Pancreas (tissue), 10 donors: ENCODE measurements around the gene GABRB3. TPM values are rescaled to one million over a fixed set of nuclear protein-coding genes. Genes with fewer than 3 reads are reported as not detected.

ENCODE experiments used
- ATAC-seq, 4 donors: fragments of 200-7000 bp; cut with Tn5 transposase; one replicate each; pipeline versions ENCODE4 v1.8.0 to v1.9.1; 2020; ENCODE audit warnings: mild to moderate bottlenecking in 4 of 4, moderate library complexity in 4 of 4
- DNase-seq, 6 donors: peaks; one replicate each; pipeline ENCODE4 v3.0.0-alpha.2; 2020
- FAIRE-seq: peaks from 2 replicates; lab custom pipeline; 2012; peaks lifted over from hg19 to GRCh38; lab: Jason Lieb, UNC
- H3K27ac ChIP-seq, 4 donors: fragments of 200-600 bp; sonication (generic); 1 replicate in 3 of 4; 2 replicates in 1 of 4; pipeline versions ENCODE4 v1.5.0 to v1.8.0; 2020
- H3K27me3 ChIP-seq, 4 donors: fragments of 200-600 bp; one replicate each; pipeline ENCODE4 v1.8.0; 2021
- H3K36me3 ChIP-seq, 3 donors: fragments of 200-600 bp; sonication (generic) in 1 of 3; one replicate each; pipeline versions ENCODE4 v1.5.0 to v1.8.0; 2020 to 2021
- H3K4me1 ChIP-seq, 3 donors: fragments of 200-600 bp; one replicate each; pipeline ENCODE4 v1.8.0; 2021
- H3K4me3 ChIP-seq, 4 donors: fragments of 200-600 bp; sonication (generic) in 2 of 4; one replicate each; pipeline versions ENCODE4 v1.5.0 to v1.8.0; 2020 to 2021
- H3K9me3 ChIP-seq, 4 donors: fragments of 200-600 bp; one replicate each; pipeline ENCODE4 v1.8.0; 2021
- CTCF ChIP-seq, 4 donors: fragments of 200-600 bp; sonication (generic) in 3 of 4; IDR thresholded peaks; one replicate each; pipeline versions ENCODE4 v1.5.0 to v1.8.0; 2021; ENCODE audit warnings: antibody characterized with exemption in 4 of 4
- WGBS, 2 donors: extraction: QIAGEN DNeasy Blood & Tissue Kit; methylation state at CpG; one replicate each; pipeline ENCODE4 v1.1.7; 2013; 5-methylcytosine and 5-hydroxymethylcytosine counted together
- intact Hi-C, 3 donors: fragments of 100-400 bp; cut with DNase I; formaldehyde crosslinking; loops; one replicate each; pipeline versions ENCODE4 v1.11.1 to v1.14.2; 2022
- polyA plus RNA-seq, 2 donors: library from polyadenylated mRNA; stranded (reverse); fragments of 200-250 nt; gene quantifications; one replicate each; pipeline ENCODE4 v1.2.3, GENCODE V29; 2013
- total RNA-seq, 6 donors: library from RNA; stranded (reverse); fragmentation: NEBNext Ultra II Directional in 4 of 6; extraction: Animal tissue kit (Norgen Biotek cat#: 25700) in 4 of 6; gene quantifications; one replicate each; pipeline versions ENCODE4 v1.2.1 to v1.2.4, GENCODE V29; 2021 to 2023
- donor health status: healthy with polysubstance abuse.
- donor health status: DM: no; HTN: no; CAD: no; lungs with moderate emphysema.
- donor health status: DM: no; HTN: no; CAD: no.
- donor health status: control.
- donor health status: control.
- donor health status: Bipolar disorder and iron deficiency.
- donor health status: DM: yes; HTN: yes; CAD: no.
- donor health status: DM: no; HTN: no; CAD: no.
- donor health status: DM: no; HTN: no; CAD: no.
- donor health status: DM: yes; HTN: yes; CAD: no.

Gene GABRB3
- total and polyA plus RNA-seq, 8 donors: 1.3 to 11.4 (median 9.5) TPM

GRCh38 chr15:26641144-26641543, 131.7 kb downstream of the GABRB3 start:
- no peaks in the 10 kb centered on the region for H3K36me3 ChIP-seq
- no peaks in the 10 kb centered on the region for H3K4me1 ChIP-seq
- no peak overlapping the region for H3K27ac ChIP-seq
- WGBS, 2 donors: 72 to 73% methylated on average over 6 of the region's 6 CpGs
- FAIRE-seq: no peak
- H3K4me3 ChIP-seq: no peak overlapping the region
- intact Hi-C loops: no loop called here
- H3K27me3 ChIP-seq: no peaks in the 10 kb centered on the region
- no peak for DNase-seq
- no peak for ATAC-seq
- no peak for TF ChIP-seq CTCF (IDR thresholded peaks at IDR 0.05)
- no peaks in the 10 kb centered on the region for H3K9me3 ChIP-seq

- Histone ChIP-seq H3K27me3 (no peaks in the 10 kb centered on the region), H3K36me3 (no peaks in the 10 kb centered on the region), H3K27ac (no peak overlapping the region), H3K4me3 (no peak overlapping the region), H3K9me3 (no peaks in the 10 kb centered on the region), H3K4me1 (no peaks in the 10 kb centered on the region)
- intact Hi-C loops: no loop called here
- WGBS, 2 donors: 67 to 81% methylated on average over 5 of the region's 5 CpGs
- no peak for TF ChIP-seq CTCF (IDR thresholded peaks at IDR 0.05)
- DNase-seq (no peak), FAIRE-seq (no peak), ATAC-seq (no peak)
These were observed 132.3 kb downstream of the GABRB3 start for GRCh38 chr15:26640601-26641000.

- Histone ChIP-seq H3K4me1 (no peaks in the 10 kb centered on the region), H3K27me3 (no peaks in the 10 kb centered on the region), H3K4me3 (no peak overlapping the region), H3K9me3 (no peaks in the 10 kb centered on the region), H3K36me3 (no peaks in the 10 kb centered on the region), H3K27ac (no peak overlapping the region)
- intact Hi-C loops: no loop called here
- DNase-seq: no peak
- WGBS, 2 donors: 59 to 63% methylated on average over 9 of the region's 9 CpGs
- ATAC-seq: no peak
- no peak for FAIRE-seq
- TF ChIP-seq CTCF (IDR thresholded peaks at IDR 0.05): no peak
These were observed 132.9 kb downstream of the GABRB3 start for GRCh38 chr15:26639966-26640365.

- no peak for DNase-seq
- H3K27me3 ChIP-seq: no peaks in the 10 kb centered on the region
- H3K4me1 ChIP-seq: no peaks in the 10 kb centered on the region
- TF ChIP-seq CTCF (IDR thresholded peaks at IDR 0.05): no peak
- ATAC-seq: no peak
- H3K36me3 ChIP-seq: no peaks in the 10 kb centered on the region
- no peak overlapping the region for H3K4me3 ChIP-seq
- FAIRE-seq: no peak
- H3K27ac ChIP-seq: no peak overlapping the region
- 54 to 72% methylated on average over 2 of the region's 2 CpGs for WGBS, 2 donors
- H3K9me3 ChIP-seq: no peaks in the 10 kb centered on the region
- intact Hi-C loops: no loop called here
These were observed 137.3 kb downstream of the GABRB3 start for GRCh38 chr15:26635614-26636013.

GRCh38 chr15:26635105-26635504, 137.8 kb downstream of the GABRB3 start:
- FAIRE-seq (no peak), ATAC-seq (no peak), DNase-seq (no peak)
- no peak overlapping the region for H3K27ac ChIP-seq
- no peaks in the 10 kb centered on the region for H3K27me3 ChIP-seq
- no peak for TF ChIP-seq CTCF (IDR thresholded peaks at IDR 0.05)
- H3K4me3 ChIP-seq: no peak overlapping the region
- WGBS, 2 donors: 37 to 46% methylated on average over 2 of the region's 2 CpGs
- no peaks in the 10 kb centered on the region for H3K9me3 ChIP-seq
- intact Hi-C loops: no loop called here
- no peaks in the 10 kb centered on the region for H3K36me3 ChIP-seq
- H3K4me1 ChIP-seq: no peaks in the 10 kb centered on the region
